Mesodermal cell (in vitro differentiated cells): ENCODE data around the gene NAB2. TPM values are rescaled to one million over a fixed set of nuclear protein-coding genes. Genes with fewer than 3 reads are reported as not detected.

ENCODE experiments used
- H3K27ac ChIP-seq: 2 replicates; pipeline ENCODE4 v1.7.0; 2013; ENCODE audit warnings: mild to moderate bottlenecking, low read depth, low read length, moderate library complexity; ENCODE audit not compliant: severe bottlenecking
- H3K36me3 ChIP-seq: 2 replicates; pipeline ENCODE4 v1.7.1; 2013; ENCODE audit warnings: mild to moderate bottlenecking, low read length, moderate library complexity; ENCODE audit not compliant: control insufficient read depth, insufficient read depth
- H3K4me1 ChIP-seq: one replicate; pipeline ENCODE4 v1.7.1; 2013; ENCODE audit warnings: mild to moderate bottlenecking, low read length; ENCODE audit not compliant: insufficient read depth, control insufficient read depth, poor library complexity, severe bottlenecking
- H3K4me3 ChIP-seq: 2 replicates; pipeline ENCODE4 v1.7.0; 2013; ENCODE audit warnings: low read length, control low read depth, mild to moderate bottlenecking; ENCODE audit not compliant: insufficient read depth, poor library complexity, severe bottlenecking; ENCODE audit errors: extremely low read depth
- H3K9me3 ChIP-seq: 2 replicates; pipeline ENCODE4 v1.7.1; 2013; ENCODE audit warnings: mild to moderate bottlenecking, low read length, moderate library complexity; ENCODE audit not compliant: control insufficient read depth
- WGBS, 2 experiments: methylation state at CpG; one replicate each; pipeline ENCODE4 v1.1.5; 2013; ENCODE audit warnings: missing lambda C conversion rate in 2 of 2; ENCODE audit not compliant: insufficient coverage in 2 of 2; 5-methylcytosine and 5-hydroxymethylcytosine counted together
- polyA plus RNA-seq, 2 experiments: library from polyadenylated mRNA; stranded (reverse); fragments of 50-300 nt; gene quantifications; one replicate each; pipeline ENCODE4 v1.2.3, GENCODE V29; 2013

NAB2 gene
- polyA plus RNA-seq (2013, experiment 1 of 2): 46.9 TPM
- 34.1 TPM for polyA plus RNA-seq (2013, experiment 2 of 2)

- 0% methylated on average over 42 to 45 of the region's 91 CpGs for WGBS, 2 experiments
- Histone ChIP-seq H3K9me3 (no peaks in the 10 kb centered on the region), H3K4me3 (peak within 1 kb of the TSS; percentile 96), H3K4me1 (peaks cover 27% of the 10 kb centered on the region), H3K36me3 (peaks cover 31% of the 10 kb centered on the region), H3K27ac (peak within 1 kb of the TSS; percentile 99)
Measured at GRCh38 chr12:57088354-57089270, at the start of gene NAB2. Gene NAB2, plus strand, starts transcription at chr12:57089114. Its CDS starts 158 bp downstream, at chr12:57089272.

- WGBS, 2 experiments: 100% methylated on average over 2 of the region's 4 CpGs; no CpG with 5 or more reads in 1 of the 2 experiments
- H3K9me3 ChIP-seq: no peaks in the 10 kb centered on the region
- no peak overlapping the region for H3K4me3 ChIP-seq
- H3K36me3 ChIP-seq: no peaks in the 10 kb centered on the region
- no peak overlapping the region for H3K27ac ChIP-seq
- no peaks in the 10 kb centered on the region for H3K4me1 ChIP-seq
Measured at GRCh38 chr12:57040211-57040610, 48.7 kb upstream of the NAB2 start.

GRCh38 chr12:57040750-57041149 lies 48.2 kb upstream of the NAB2 start:
- no peaks in the 10 kb centered on the region for H3K9me3 ChIP-seq
- no peak overlapping the region for H3K4me3 ChIP-seq
- no peaks in the 10 kb centered on the region for H3K4me1 ChIP-seq
- no peak overlapping the region for H3K27ac ChIP-seq
- WGBS, 2 experiments: 79 to 92% methylated on average over 2 of the region's 2 CpGs
- no peaks in the 10 kb centered on the region for H3K36me3 ChIP-seq

GRCh38 chr12:57042695-57043094 lies 46.2 kb upstream of the NAB2 start:
- Histone ChIP-seq H3K4me1 (no peaks in the 10 kb centered on the region), H3K36me3 (no peaks in the 10 kb centered on the region), H3K9me3 (no peaks in the 10 kb centered on the region), H3K4me3 (no peak overlapping the region), H3K27ac (no peak overlapping the region)
- 92% methylated on average over 2 of the region's 2 CpGs for WGBS, 2 experiments

GRCh38 chr12:57044468-57044867 lies 44.4 kb upstream of the NAB2 start:
- 86 to 100% methylated on average over 2 to 4 of the region's 6 CpGs for WGBS, 2 experiments
- Histone ChIP-seq H3K36me3 (no peaks in the 10 kb centered on the region), H3K4me3 (no peak overlapping the region), H3K4me1 (no peaks in the 10 kb centered on the region), H3K9me3 (no peaks in the 10 kb centered on the region), H3K27ac (no peak overlapping the region)

GRCh38 chr12:57044889-57045288 lies 44.0 kb upstream of the NAB2 start:
- H3K9me3 ChIP-seq: no peaks in the 10 kb centered on the region
- no peaks in the 10 kb centered on the region for H3K4me1 ChIP-seq
- no peaks in the 10 kb centered on the region for H3K36me3 ChIP-seq
- H3K4me3 ChIP-seq: no peak overlapping the region
- no peak overlapping the region for H3K27ac ChIP-seq
- 86 to 100% methylated on average over 1 to 2 of the region's 3 CpGs for WGBS, 2 experiments

- WGBS, 2 experiments: 83 to 93% methylated on average over 5 of the region's 6 CpGs
Measured at GRCh38 chr12:57046086-57046791, 42.7 kb upstream of the NAB2 start.

GRCh38 chr12:57046947-57047890 lies 41.7 kb upstream of the NAB2 start:
- Histone ChIP-seq H3K27ac (no peak overlapping the region), H3K4me1 (no peaks in the 10 kb centered on the region), H3K36me3 (no peaks in the 10 kb centered on the region), H3K9me3 (no peaks in the 10 kb centered on the region), H3K4me3 (no peak overlapping the region)
- 88 to 100% methylated on average over 4 of the region's 10 CpGs for WGBS, 2 experiments

More at GRCh38 chr12:57046086-57046791, 42.7 kb upstream of the NAB2 start:
- Histone ChIP-seq H3K9me3 (no peaks in the 10 kb centered on the region), H3K36me3 (no peaks in the 10 kb centered on the region), H3K27ac (no peak overlapping the region), H3K4me1 (no peaks in the 10 kb centered on the region), H3K4me3 (no peak overlapping the region)

GRCh38 chr12:57047981-57048380 lies 40.9 kb upstream of the NAB2 start:
- no peak overlapping the region for H3K27ac ChIP-seq
- H3K4me3 ChIP-seq: no peak overlapping the region
- 80% methylated on average over 1 of the region's 1 CpG; no CpG with 5 or more reads in 1 of the 2 experiments for WGBS, 2 experiments
- no peaks in the 10 kb centered on the region for H3K9me3 ChIP-seq
- no peaks in the 10 kb centered on the region for H3K36me3 ChIP-seq
- no peaks in the 10 kb centered on the region for H3K4me1 ChIP-seq
